ENCODE results near the gene P4HTM. TPM values are rescaled to one million over a fixed set of nuclear protein-coding genes. Genes with fewer than 3 reads are reported as not detected.

The P4HTM gene
- total RNA-seq, 4 donors from 2014 or later, result 47.0 to 95.9 (median 78.0) TPM

- H3K36me3 ChIP-seq, result peaks cover 0 to 24% (median 0%) of the 10 kb centered on the region in 3 donors
- no peaks in the 10 kb centered on the region for H3K9me3 ChIP-seq
- H3K4me3 ChIP-seq, result no peak overlapping the region
- DNase-seq, result peak in 1 of 3 donors; percentile 27
- H3K27me3 ChIP-seq, result no peaks in the 10 kb centered on the region
- no peak overlapping the region for H3K27ac ChIP-seq
- TF ChIP-seq, protein P1, sequence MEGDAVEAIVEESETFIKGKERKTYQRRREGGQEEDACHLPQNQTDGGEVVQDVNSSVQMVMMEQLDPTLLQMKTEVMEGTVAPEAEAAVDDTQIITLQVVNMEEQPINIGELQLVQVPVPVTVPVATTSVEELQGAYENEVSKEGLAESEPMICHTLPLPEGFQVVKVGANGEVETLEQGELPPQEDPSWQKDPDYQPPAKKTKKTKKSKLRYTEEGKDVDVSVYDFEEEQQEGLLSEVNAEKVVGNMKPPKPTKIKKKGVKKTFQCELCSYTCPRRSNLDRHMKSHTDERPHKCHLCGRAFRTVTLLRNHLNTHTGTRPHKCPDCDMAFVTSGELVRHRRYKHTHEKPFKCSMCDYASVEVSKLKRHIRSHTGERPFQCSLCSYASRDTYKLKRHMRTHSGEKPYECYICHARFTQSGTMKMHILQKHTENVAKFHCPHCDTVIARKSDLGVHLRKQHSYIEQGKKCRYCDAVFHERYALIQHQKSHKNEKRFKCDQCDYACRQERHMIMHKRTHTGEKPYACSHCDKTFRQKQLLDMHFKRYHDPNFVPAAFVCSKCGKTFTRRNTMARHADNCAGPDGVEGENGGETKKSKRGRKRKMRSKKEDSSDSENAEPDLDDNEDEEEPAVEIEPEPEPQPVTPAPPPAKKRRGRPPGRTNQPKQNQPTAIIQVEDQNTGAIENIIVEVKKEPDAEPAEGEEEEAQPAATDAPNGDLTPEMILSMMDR (IDR thresholded peaks at IDR 0.05), result no peak
- TF ChIP-seq POLR2A (IDR thresholded peaks at IDR 0.05), result no peak
- no peaks in the 10 kb centered on the region for H3K4me1 ChIP-seq
Measured at GRCh38 chr3:48999085-48999858, 9.2 kb downstream of the P4HTM start.

DNA sequence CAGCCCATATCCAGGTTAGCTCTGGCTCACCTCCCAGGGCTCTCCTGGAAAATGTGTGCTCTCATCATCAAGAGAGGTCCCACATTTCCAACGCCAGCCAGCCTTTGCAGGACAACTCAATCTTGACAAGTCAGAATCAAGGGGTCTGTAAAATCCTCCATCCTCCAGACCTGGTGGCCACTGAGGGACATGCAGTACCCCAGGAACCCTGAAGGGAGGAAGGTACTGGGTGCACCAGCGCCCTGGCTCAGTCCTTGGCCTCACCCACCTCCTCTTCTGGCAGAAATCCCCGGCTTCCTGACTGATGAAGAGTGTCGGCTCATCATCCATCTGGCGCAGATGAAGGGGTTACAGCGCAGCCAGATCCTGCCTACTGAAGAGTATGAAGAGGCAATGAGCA is 11.1 kb downstream of the P4HTM start:
- no peak for DNase-seq
- H3K27me3 ChIP-seq, result no peaks in the 10 kb centered on the region
- H3K9me3 ChIP-seq, result no peaks in the 10 kb centered on the region
- TF ChIP-seq, protein P1 (IDR thresholded peaks at IDR 0.05), result no peak
- TF ChIP-seq POLR2A (IDR thresholded peaks at IDR 0.05), result no peak
- peaks cover 0 to 11% (median 0%) of the 10 kb centered on the region in 4 donors for H3K4me1 ChIP-seq
- no peak overlapping the region for H3K27ac ChIP-seq
- peaks cover 0 to 12% (median 0%) of the 10 kb centered on the region in 3 donors for H3K36me3 ChIP-seq
- H3K4me3 ChIP-seq, result no peak overlapping the region

GRCh38 chr3:49004352-49005302 is 14.6 kb downstream of the P4HTM start:
- no peaks in the 10 kb centered on the region for H3K27me3 ChIP-seq
- H3K36me3 ChIP-seq, result no peaks in the 10 kb centered on the region
- DNase-seq, result peak in 2 of 3 donors; percentile 75 to 77
- H3K4me1 ChIP-seq, result peaks cover 0 to 22% (median 3%) of the 10 kb centered on the region in 4 donors
- H3K4me3 ChIP-seq, result no peak overlapping the region
- H3K9me3 ChIP-seq, result no peaks in the 10 kb centered on the region
- TF ChIP-seq, protein P1 (IDR thresholded peaks at IDR 0.05), result no peak
- no peak for TF ChIP-seq POLR2A (IDR thresholded peaks at IDR 0.05)
- H3K27ac ChIP-seq, result no peak overlapping the region

- H3K9me3 ChIP-seq, result no peaks in the 10 kb centered on the region
- no peak for DNase-seq
- no peaks in the 10 kb centered on the region for H3K27me3 ChIP-seq
- no peak overlapping the region for H3K4me3 ChIP-seq
- no peak overlapping the region for H3K27ac ChIP-seq
- no peaks in the 10 kb centered on the region for H3K36me3 ChIP-seq
- peaks cover 0 to 22% (median 3%) of the 10 kb centered on the region in 4 donors for H3K4me1 ChIP-seq
- no peak for TF ChIP-seq POLR2A (IDR thresholded peaks at IDR 0.05)
- TF ChIP-seq, protein P1 (IDR thresholded peaks at IDR 0.05), result no peak
Measured at GRCh38 chr3:49005303-49005680, 15.3 kb downstream of the P4HTM start.

DNA sequence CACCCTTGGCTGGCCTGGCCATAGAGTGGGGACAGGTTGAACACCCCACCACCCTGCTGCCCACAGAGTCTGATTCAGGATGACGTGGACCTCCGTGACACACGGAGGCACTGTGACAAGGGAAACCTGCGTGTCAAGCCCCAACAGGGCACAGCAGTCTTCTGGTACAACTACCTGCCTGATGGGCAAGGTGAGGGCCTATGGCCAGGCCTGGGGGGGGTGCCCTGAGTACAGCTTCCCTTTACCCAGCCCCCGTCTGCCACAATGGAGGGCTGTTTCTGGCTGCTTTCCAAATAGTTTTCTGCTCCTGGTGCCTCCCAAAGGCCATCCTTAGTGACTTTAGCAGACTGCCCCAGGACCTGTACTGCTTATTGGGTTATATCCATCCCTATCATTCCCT is 16.0 kb downstream of the P4HTM start:
- Histone ChIP-seq H3K4me1 (peaks cover 0 to 22% (median 3%) of the 10 kb centered on the region in 4 donors), H3K27ac (peak overlapping the region in 1 of 4 donors; percentile 88), H3K9me3 (no peaks in the 10 kb centered on the region), H3K36me3 (no peaks in the 10 kb centered on the region), H3K27me3 (no peaks in the 10 kb centered on the region), H3K4me3 (peak overlapping the region in 2 of 4 donors; percentile 71 to 76)
- DNase-seq, result no peak
- TF ChIP-seq POLR2A (IDR thresholded peaks at IDR 0.05), result no peak
- TF ChIP-seq, protein P1 (IDR thresholded peaks at IDR 0.05), result no peak

Data from Peyer's patch (tissue), 4 donors.